GM23338 (cell line): ENCODE data around the gene P2RY6. TPM values are rescaled to one million over a fixed set of nuclear protein-coding genes. Genes with fewer than 3 reads are reported as not detected.

ENCODE experiments used
- ATAC-seq: fragments of 200-7000 bp; cut with Tn5 transposase; 3 replicates; pipeline ENCODE4 v1.9.1; 2020
- DNase-seq: peaks from one replicate; pipeline ENCODE4 v3.0.0-alpha.2; 2015; ENCODE audit warnings: low spot score
- H2AFZ ChIP-seq: fragments of 200-600 bp; sonication (generic); 2 replicates; pipeline ENCODE4 v1.8.0; 2016; ENCODE audit warnings: antibody characterized with exemption, mild to moderate bottlenecking, moderate library complexity
- H3F3A ChIP-seq: fragments of 200-600 bp; sonication (generic); replicated peaks from 2 replicates; pipeline ENCODE4 v1.8.0; 2017; ENCODE audit warnings: antibody characterized with exemption, mixed run types, low read depth
- H3K27ac ChIP-seq: fragments of 200-600 bp; sonication (generic); 2 replicates; pipeline ENCODE4 v1.6.1; 2016; ENCODE audit warnings: low read depth
- H3K27me3 ChIP-seq: fragments of 200-600 bp; sonication (generic); 2 replicates; pipeline ENCODE4 v1.8.0; 2016; ENCODE audit warnings: mild to moderate bottlenecking, mixed run types, moderate library complexity; ENCODE audit not compliant: insufficient read depth
- H3K36me3 ChIP-seq: fragments of 200-600 bp; sonication (generic); 2 replicates; pipeline ENCODE4 v1.8.0; 2016; ENCODE audit warnings: mild to moderate bottlenecking; ENCODE audit not compliant: insufficient read depth
- H3K4me1 ChIP-seq: fragments of 200-600 bp; sonication (generic); 2 replicates; pipeline ENCODE4 v1.8.0; 2016; ENCODE audit warnings: mild to moderate bottlenecking, moderate library complexity; ENCODE audit not compliant: insufficient read depth
- H3K4me2 ChIP-seq: fragments of 200-600 bp; sonication (generic); 2 replicates; pipeline ENCODE4 v1.7.1; 2017; ENCODE audit warnings: mixed run types
- H3K4me3 ChIP-seq: fragments of 200-600 bp; sonication (generic); 2 replicates; pipeline ENCODE4 v1.6.1; 2016; ENCODE audit warnings: mixed run types
- H3K79me2 ChIP-seq: fragments of 200-600 bp; sonication (generic); replicated peaks from 2 replicates; pipeline ENCODE4 v1.8.0; 2017; ENCODE audit warnings: mild to moderate bottlenecking; ENCODE audit not compliant: insufficient read depth
- H3K9me2 ChIP-seq: fragments of 200-600 bp; sonication (generic); 2 replicates; pipeline ENCODE4 v1.8.0; 2017; ENCODE audit not compliant: insufficient read depth
- H4K20me1 ChIP-seq: fragments of 200-600 bp; sonication (generic); replicated peaks from 2 replicates; pipeline ENCODE4 v1.8.0; 2017; ENCODE audit warnings: mild to moderate bottlenecking; ENCODE audit not compliant: insufficient read depth
- H3K27ac Mint-ChIP-seq: 2 replicates; pipeline ENCODE4 v1.8.0; 2020; ENCODE audit warnings: inconsistent platforms, mild to moderate bottlenecking, moderate library complexity, mixed read lengths
- H3K27me3 Mint-ChIP-seq: 3 replicates; pipeline ENCODE4 v1.8.0; 2022; ENCODE audit warnings: low read depth, mild to moderate bottlenecking, moderate library complexity, mixed read lengths, inconsistent platforms; ENCODE audit not compliant: insufficient read depth, poor library complexity
- H3K36me3 Mint-ChIP-seq: 3 replicates; pipeline ENCODE4 v1.8.0; 2021; ENCODE audit warnings: low read depth, mild to moderate bottlenecking, inconsistent platforms, moderate library complexity, mixed read lengths
- H3K4me1 Mint-ChIP-seq: 3 replicates; pipeline ENCODE4 v1.8.0; 2020; ENCODE audit warnings: mild to moderate bottlenecking, inconsistent platforms, mixed read lengths
- H3K4me3 Mint-ChIP-seq: 3 replicates; pipeline ENCODE4 v1.8.0; 2021; ENCODE audit warnings: moderate library complexity, mild to moderate bottlenecking, inconsistent platforms, mixed read lengths
- H3K9me3 Mint-ChIP-seq: 3 replicates; pipeline ENCODE4 v1.8.0; 2020; ENCODE audit warnings: moderate library complexity, mild to moderate bottlenecking, inconsistent platforms, mixed read lengths
- CREB1 ChIP-seq: fragments of 250-450 bp; sonication (Bioruptor Pico); IDR thresholded peaks from 2 replicates; pipeline ENCODE4 v1.5.0; 2020; ENCODE audit warnings: low read depth, mild to moderate bottlenecking, moderate library complexity
- CTCF ChIP-seq, 2 experiments: fragments of 200-600 bp in 1 of 2; sonication (generic) in 1 of 2; conservative IDR thresholded peaks; 2 replicates each; pipeline versions ENCODE4 v1.5.1 to v1.6.1; 2016 to 2017; ENCODE audit warnings: antibody characterized with exemption in 2 of 2, low read depth in 2 of 2, mild to moderate bottlenecking in 2 of 2, moderate library complexity in 1 of 2
- ETS1 ChIP-seq: IDR thresholded peaks from 2 replicates; pipeline ENCODE4 v1.6.1; 2016; ENCODE audit warnings: antibody characterized with exemption
- EZH2 ChIP-seq: fragments of 200-600 bp; sonication (generic); IDR thresholded peaks from one replicate; pipeline ENCODE4 v1.8.0; 2017; ENCODE audit warnings: antibody characterized with exemption, mild to moderate bottlenecking, low read depth; ENCODE audit not compliant: unreplicated experiment
- EZH2phosphoT487 ChIP-seq: fragments of 200-600 bp; sonication (generic); IDR thresholded peaks from one replicate; pipeline ENCODE4 v1.8.1; 2018; ENCODE audit warnings: antibody characterized with exemption; ENCODE audit not compliant: unreplicated experiment
- JUNB ChIP-seq: IDR thresholded peaks from one replicate; pipeline ENCODE4 v1.6.1; 2016; ENCODE audit warnings: antibody characterized with exemption; ENCODE audit not compliant: unreplicated experiment
- NANOG ChIP-seq: IDR thresholded peaks from 2 replicates; pipeline ENCODE4 v1.6.1; 2016; ENCODE audit warnings: antibody characterized with exemption, borderline replicate concordance
- POLR2AphosphoS5 ChIP-seq: IDR thresholded peaks from 2 replicates; pipeline ENCODE4 v1.6.1; 2016; ENCODE audit warnings: antibody characterized with exemption, low read depth
- REST ChIP-seq: IDR thresholded peaks from one replicate; pipeline ENCODE4 v1.6.1; 2018; ENCODE audit warnings: antibody characterized with exemption; ENCODE audit not compliant: unreplicated experiment
- STAT1 ChIP-seq: IDR thresholded peaks from one replicate; pipeline ENCODE4 v1.6.1; 2016; ENCODE audit warnings: antibody characterized with exemption; ENCODE audit not compliant: unreplicated experiment
- ZNF114 ChIP-seq: fragments of 250-450 bp; sonication (Bioruptor Pico); IDR thresholded peaks from 2 replicates; pipeline ENCODE4 v1.5.0; 2020; ENCODE audit warnings: mild to moderate bottlenecking, moderate library complexity
- ZNF331 ChIP-seq: fragments of 250-450 bp; sonication (Bioruptor Pico); IDR thresholded peaks from 2 replicates; pipeline ENCODE4 v1.5.0; 2020; ENCODE audit warnings: low read depth, mild to moderate bottlenecking, moderate library complexity
- ZNF462 ChIP-seq: fragments of 250-450 bp; sonication (Bioruptor Pico); IDR thresholded peaks from 2 replicates; pipeline ENCODE4 v1.5.0; 2020; ENCODE audit warnings: mild to moderate bottlenecking, moderate library complexity
- polyA plus RNA-seq: library from polyadenylated mRNA; unstranded; fragments of >200 nt; fragmentation: Nextera tagmentation; extraction: Ambion mirVana; gene quantifications from 2 replicates; pipeline ENCODE4 v1.2.1, GENCODE V29; 2016
- total RNA-seq: library from RNA; depleted of rRNA; stranded (reverse); fragments of >200 nt; shearing (Covaris generic); gene quantifications from 2 replicates; pipeline ENCODE4 v1.2.3, GENCODE V29; 2014

The P2RY6 gene
- total and polyA plus RNA-seq, 2 experiments from 2014 or later = not detected

- no peak overlapping the region for H2AFZ ChIP-seq
- DNase-seq (no peak), ATAC-seq (no peak)
- no peaks in the 10 kb centered on the region for H3K36me3 ChIP-seq
- Mint-ChIP-seq H3K27me3 (peaks cover 14% of the 10 kb centered on the region), H3K4me3 (no peak overlapping the region), H3K4me1 (peaks cover 4% of the 10 kb centered on the region; the same call in 1 of the 3 replicates), H3K9me3 (no peaks in the 10 kb centered on the region), H3K36me3 (no peaks in the 10 kb centered on the region), H3K27ac (no peak overlapping the region)
- H3K27ac ChIP-seq = no peak overlapping the region
- no peaks in the 10 kb centered on the region for H3F3A ChIP-seq
- H4K20me1 ChIP-seq = no peaks in the 10 kb centered on the region
- H3K4me2 ChIP-seq = no peak overlapping the region
- no peaks in the 10 kb centered on the region for H3K27me3 ChIP-seq
- no peak overlapping the region for H3K4me3 ChIP-seq
- no peaks in the 10 kb centered on the region for H3K79me2 ChIP-seq
- no peaks in the 10 kb centered on the region for H3K4me1 ChIP-seq
- no peaks in the 10 kb centered on the region for H3K9me2 ChIP-seq
- no peak for TF ChIP-seq ETS1
- no peak for TF ChIP-seq ZNF114 (CRISPR knock-in tag)
- no peak for TF ChIP-seq REST
- no peak for TF ChIP-seq CTCF (conservative IDR thresholded peaks at IDR 0.05; ENCODE audit: low read depth in 2 of 2)
- TF ChIP-seq ZNF462 = no peak
- no peak for TF ChIP-seq JUNB
- TF ChIP-seq EZH2 = no peak
- no peak for TF ChIP-seq CREB1
- TF ChIP-seq STAT1 = no peak
- no peak for TF ChIP-seq NANOG
- no peak for TF ChIP-seq ZNF331
- TF ChIP-seq POLR2AphosphoS5 = no peak
- TF ChIP-seq EZH2phosphoT487 = no peak
Observed at GRCh38 chr11:73236205-73236765, 35.9 kb upstream of the P2RY6 start.
